ENCODE results near the gene ZSCAN12. TPM values are rescaled to one million over a fixed set of nuclear protein-coding genes. Genes with fewer than 3 reads are reported as not detected.

ZSCAN12 gene
- total RNA-seq, 4 donors from 2014 or later: 2.7 to 5.5 (median 4.4) TPM

- TF ChIP-seq CTCF (IDR thresholded peaks at IDR 0.05): no peak
- DNase-seq (ENCODE audit: low spot score): no peak
- no peak for ATAC-seq (ENCODE audit: low FRiP score)
Observed at GRCh38 chr6:28349344-28349891, 50.1 kb downstream of the ZSCAN12 start.

GRCh38 chr6:28347119-28347518, 52.4 kb downstream of the ZSCAN12 start:
- DNase-seq (ENCODE audit: low spot score): no peak
- ATAC-seq (ENCODE audit: low FRiP score): no peak
- TF ChIP-seq CTCF (IDR thresholded peaks at IDR 0.05): no peak

DNA sequence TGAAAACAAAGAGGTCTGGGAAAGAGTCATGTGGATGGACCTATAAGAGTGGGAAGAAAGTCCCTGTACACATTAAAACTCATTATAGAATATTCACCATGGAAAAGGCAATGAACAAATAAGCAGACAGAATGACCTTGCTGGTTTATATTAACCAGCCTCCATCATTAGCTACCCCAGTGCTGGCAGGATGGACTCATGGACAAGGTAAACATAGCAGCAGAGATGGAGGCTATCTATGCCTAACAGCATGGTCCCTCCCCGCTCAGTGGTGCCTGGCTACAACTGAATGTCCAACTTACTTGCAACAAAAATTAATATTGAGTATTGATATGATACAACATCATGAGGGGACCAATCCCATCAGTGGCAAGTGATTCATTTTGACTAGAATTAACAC, 54.3 kb downstream of the ZSCAN12 start:
- TF ChIP-seq CTCF (IDR thresholded peaks at IDR 0.05): no peak
- ATAC-seq (ENCODE audit: low FRiP score) (no peak), DNase-seq (ENCODE audit: low spot score) (no peak)

DNA sequence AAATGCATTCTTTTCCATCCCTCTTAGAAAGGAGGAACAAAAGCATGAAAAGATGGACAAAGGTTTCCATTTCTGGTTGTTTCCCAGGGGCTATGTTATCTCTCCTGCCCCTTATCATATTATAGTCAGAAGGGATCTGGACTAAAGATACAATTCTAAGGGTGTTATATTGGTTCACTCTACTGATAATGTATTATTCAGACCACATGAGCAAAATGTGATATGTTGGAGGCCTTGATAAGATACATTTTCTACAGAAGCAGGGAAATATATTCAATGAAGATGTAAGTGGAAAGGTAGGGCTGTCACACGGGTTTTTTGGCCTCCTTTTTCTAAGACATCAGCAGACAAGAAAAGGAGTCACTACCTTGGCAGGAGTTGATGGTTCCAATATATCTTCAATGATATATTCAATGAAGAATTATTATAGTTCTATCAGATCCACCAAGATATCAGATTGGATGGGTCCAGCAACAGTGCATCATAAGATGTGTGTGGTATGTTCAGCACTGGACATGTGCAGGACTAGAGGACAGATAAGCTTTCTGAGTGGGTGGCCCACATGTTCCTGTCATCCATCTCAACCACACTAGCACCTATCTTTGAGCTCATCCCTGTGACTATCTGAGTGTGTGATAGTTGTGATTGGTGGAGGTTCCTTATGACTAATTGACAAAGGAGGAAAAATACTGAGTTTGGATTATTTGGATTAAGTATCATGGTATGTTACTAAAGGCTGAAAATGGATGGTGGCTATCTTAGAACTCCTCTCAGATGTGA, 55.5 kb downstream of the ZSCAN12 start:
- no peak for TF ChIP-seq CTCF (IDR thresholded peaks at IDR 0.05)
- ATAC-seq (ENCODE audit: low FRiP score) (no peak), DNase-seq (ENCODE audit: low spot score) (no peak)

GRCh38 chr6:28340310-28341095, 59.0 kb downstream of the ZSCAN12 start:
- DNase-seq (ENCODE audit: low spot score): no peak
- no peak for ATAC-seq (ENCODE audit: low FRiP score)
- no peak for TF ChIP-seq CTCF (IDR thresholded peaks at IDR 0.05)

DNA sequence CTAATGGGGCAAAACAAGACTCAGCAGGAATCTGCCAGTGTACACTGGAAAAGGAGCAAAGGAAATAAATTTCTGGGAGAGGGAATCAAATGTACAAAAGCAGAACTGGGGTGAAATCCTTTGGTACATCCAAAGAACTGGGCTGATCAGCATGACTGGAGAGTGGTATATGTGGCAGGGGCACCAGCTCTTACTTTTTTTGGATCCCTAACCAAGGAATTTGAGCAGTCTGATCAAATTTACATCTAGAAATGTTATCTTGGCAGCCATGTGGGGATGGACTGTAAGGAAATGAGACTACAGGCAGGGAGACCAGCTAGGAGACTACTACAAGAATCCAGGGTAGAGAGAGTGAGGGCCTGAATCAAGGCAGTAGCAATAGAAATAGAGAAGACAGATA, 62.4 kb downstream of the ZSCAN12 start:
- DNase-seq (ENCODE audit: low spot score) (no peak), ATAC-seq (ENCODE audit: low FRiP score) (no peak)
- TF ChIP-seq CTCF (IDR thresholded peaks at IDR 0.05): no peak

All from omental fat pad (tissue), 4 donors.